HEK293T (cell line): Measurements from ENCODE around the gene NPHP4.
A peak's percentile ranks its signal among the peaks of the same experiment; 100 is the strongest.

Experiments
- CTCF ChIA-PET: fragments of 350-600 bp; formaldehyde crosslinking; extraction: SDS; loops from one replicate; lab custom pipeline; 2021; ENCODE audit warnings: antibody characterized with exemption, inconsistent platforms; lab: Yijun Ruan, JAX
- POLR2A ChIA-PET: fragments of 350-600 bp; formaldehyde crosslinking; extraction: SDS; loops from one replicate; lab custom pipeline; 2020; ENCODE audit warnings: antibody characterized with exemption, inconsistent platforms; lab: Yijun Ruan, JAX
- DNase-seq: peaks from one replicate; pipeline ENCODE4 v3.0.0; 2012; ENCODE audit warnings: mixed read lengths; ENCODE audit errors: extremely low spot score
- ARNT ChIP-seq: fragments of 450-650 bp; IDR thresholded peaks from 2 replicates; pipeline ENCODE4 v1.6.1; 2017; ENCODE audit warnings: mild to moderate bottlenecking
- BHLHE40 ChIP-seq: fragments of 450-650 bp; IDR thresholded peaks from 2 replicates; pipeline ENCODE4 v1.6.1; 2016; ENCODE audit warnings: mild to moderate bottlenecking, moderate library complexity, borderline replicate concordance
- CTBP1 ChIP-seq: fragments of 450-650 bp; IDR thresholded peaks from 2 replicates; pipeline ENCODE4 v1.6.1; 2016; ENCODE audit warnings: borderline replicate concordance
- ELF4 ChIP-seq: fragments of 450-650 bp; IDR thresholded peaks from 2 replicates; pipeline ENCODE4 v1.6.1; 2017; ENCODE audit warnings: antibody characterized with exemption
- FOXA1 ChIP-seq: fragments of 450-650 bp; IDR thresholded peaks from 2 replicates; pipeline ENCODE4 v1.6.1; 2016; ENCODE audit warnings: mild to moderate bottlenecking
- FOXK2 ChIP-seq: fragments of 450-650 bp; IDR thresholded peaks from 2 replicates; pipeline ENCODE4 v1.6.1; 2016; ENCODE audit warnings: mild to moderate bottlenecking
- FOXM1 ChIP-seq: fragments of 450-650 bp; IDR thresholded peaks from 2 replicates; pipeline ENCODE4 v1.6.1; 2017; ENCODE audit warnings: mild to moderate bottlenecking, borderline replicate concordance
- HDGF ChIP-seq: fragments of 450-650 bp; IDR thresholded peaks from 2 replicates; pipeline ENCODE4 v1.6.1; 2017; ENCODE audit warnings: antibody characterized with exemption, borderline replicate concordance
- L3MBTL2 ChIP-seq: fragments of 450-650 bp; conservative IDR thresholded peaks from 2 replicates; pipeline ENCODE4 v1.6.1; 2016; ENCODE audit warnings: mild to moderate bottlenecking
- LEF1 ChIP-seq: fragments of 450-650 bp; IDR thresholded peaks from 2 replicates; pipeline ENCODE4 v1.6.1; 2017; ENCODE audit warnings: mild to moderate bottlenecking, borderline replicate concordance
- NFRKB ChIP-seq: fragments of 450-650 bp; IDR thresholded peaks from 2 replicates; pipeline ENCODE4 v1.6.1; 2016; ENCODE audit warnings: mild to moderate bottlenecking, moderate library complexity
- PKNOX1 ChIP-seq: fragments of 450-650 bp; IDR thresholded peaks from 2 replicates; pipeline ENCODE4 v1.6.1; 2016
- SP1 ChIP-seq: fragments of 450-650 bp; IDR thresholded peaks from 2 replicates; pipeline ENCODE4 v1.6.1; 2017
- SUZ12 ChIP-seq: fragments of 450-650 bp; IDR thresholded peaks from 2 replicates; pipeline ENCODE4 v1.6.1; 2016; ENCODE audit warnings: mild to moderate bottlenecking
- TARDBP ChIP-seq: fragments of 450-650 bp; IDR thresholded peaks from 2 replicates; pipeline ENCODE4 v1.6.1; 2016
- ZNF384 ChIP-seq: fragments of 450-650 bp; IDR thresholded peaks from 2 replicates; pipeline ENCODE4 v1.6.1; 2016

NPHP4 gene

GRCh38 chr1:5934058-5934884 lies 58.0 kb downstream of the NPHP4 start:
- TF ChIP-seq SP1 (no peak), L3MBTL2 (no peak), FOXM1 (no peak), PKNOX1 (no peak), NFRKB (no peak), ZNF384 (no peak), ARNT (no peak), FOXA1 (no peak), FOXK2 (no peak), ELF4 (no peak), SUZ12 (no peak), LEF1 (no peak), BHLHE40 (no peak), TARDBP (no peak), HDGF (no peak), CTBP1 (no peak)
- ChIA-PET CTCF (no interaction called here), POLR2A (no interaction called here)
- DNase-seq, result no peak

DNA sequence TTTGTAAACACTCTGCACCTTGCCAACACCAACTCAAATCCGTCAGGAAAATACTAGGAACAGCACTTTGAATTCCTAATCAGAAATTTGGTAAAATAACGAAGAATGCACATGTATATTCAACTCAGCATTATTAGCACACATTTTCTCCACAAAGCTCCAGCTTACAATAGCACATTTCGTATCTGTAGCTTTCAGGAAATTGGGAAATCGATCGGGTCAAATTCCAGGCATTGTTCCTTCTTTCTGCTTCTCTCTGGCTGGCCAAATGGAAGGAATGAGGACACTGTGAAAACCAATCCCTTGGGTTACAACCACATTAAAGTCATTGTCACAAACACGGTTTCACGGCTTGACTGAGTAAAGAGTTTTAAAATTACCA lies 58.6 kb downstream of the NPHP4 start:
- no peak for DNase-seq
- ChIA-PET CTCF (no interaction called here), POLR2A (interaction anchor here (0.5 kb wide), 1 partner anchor 398 kb away, joined by 3 read pairs; no protein-coding TSS in a partner anchor)
- TF ChIP-seq SUZ12, result no peak
- TF ChIP-seq ELF4, result no peak
- no peak for TF ChIP-seq ZNF384
- TF ChIP-seq CTBP1, result no peak
- no peak for TF ChIP-seq BHLHE40
- TF ChIP-seq ARNT, result no peak
- no peak for TF ChIP-seq SP1
- no peak for TF ChIP-seq TARDBP
- TF ChIP-seq FOXA1, result no peak
- no peak for TF ChIP-seq FOXM1
- no peak for TF ChIP-seq NFRKB
- TF ChIP-seq PKNOX1, result no peak
- TF ChIP-seq HDGF, result no peak

GRCh38 chr1:5933050-5933449 lies 59.2 kb downstream of the NPHP4 start:
- ChIA-PET CTCF (no interaction called here), POLR2A (interaction anchor here (0.5 kb wide), 1 partner anchor 397 kb away, joined by 3 read pairs; no protein-coding TSS in a partner anchor)
- no peak for DNase-seq
- no peak for TF ChIP-seq TARDBP
- no peak for TF ChIP-seq SP1
- no peak for TF ChIP-seq PKNOX1
- TF ChIP-seq FOXA1, result no peak
- TF ChIP-seq BHLHE40, result no peak
- no peak for TF ChIP-seq LEF1
- TF ChIP-seq FOXM1, result no peak

GRCh38 chr1:5928714-5929400 lies 63.4 kb downstream of the NPHP4 start:
- no peak for TF ChIP-seq SP1
- peak; percentile 72 for TF ChIP-seq PKNOX1
- no peak for TF ChIP-seq ELF4
- DNase-seq, result no peak
- ChIA-PET CTCF (no interaction called here), POLR2A (no interaction called here)

DNA sequence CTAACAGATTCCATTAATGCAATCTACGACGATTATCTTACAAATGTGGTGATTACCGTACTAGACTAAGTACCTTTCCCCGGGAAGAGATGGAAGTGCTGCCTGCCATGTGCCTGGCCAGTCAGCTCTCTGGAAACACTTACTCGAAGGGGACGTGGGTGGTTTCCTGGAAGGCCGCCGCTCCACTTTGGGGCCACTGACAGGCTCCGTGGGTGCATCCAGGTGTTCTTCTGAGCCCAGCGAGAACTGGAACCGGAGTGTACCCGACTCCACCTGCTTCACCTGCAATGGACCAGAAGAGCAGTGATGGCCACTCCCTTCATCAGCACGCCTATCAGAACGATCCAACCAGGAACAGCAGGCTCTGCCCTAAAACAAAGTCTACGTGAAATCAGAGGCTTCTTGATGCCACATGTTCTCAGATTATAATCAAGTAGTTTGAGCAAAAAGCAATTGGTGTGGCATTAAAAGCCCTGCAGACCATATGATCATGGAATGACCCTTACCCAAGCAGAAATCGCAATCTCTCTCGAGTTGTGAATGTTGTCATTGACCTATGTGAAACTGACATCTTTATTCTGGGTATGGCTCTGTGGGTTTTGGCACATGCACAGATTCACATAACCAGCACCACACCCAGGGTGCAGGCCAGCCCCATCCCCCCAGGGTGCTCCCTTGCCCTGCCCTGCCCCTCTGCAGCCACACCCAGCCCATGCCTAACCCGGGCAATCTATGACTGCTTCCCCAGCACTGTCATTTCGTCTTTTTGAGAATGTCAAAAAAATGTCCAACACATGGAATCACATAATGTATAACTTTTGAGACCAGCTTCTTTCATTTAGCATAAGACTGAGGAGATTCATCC lies 64.5 kb downstream of the NPHP4 start:
- CTCF ChIA-PET, result no interaction called here
- POLR2A ChIA-PET, result no interaction called here
- no peak for TF ChIP-seq BHLHE40
- no peak for TF ChIP-seq FOXK2
- no peak for TF ChIP-seq L3MBTL2
- no peak for TF ChIP-seq FOXA1
- no peak for TF ChIP-seq PKNOX1
- TF ChIP-seq HDGF, result no peak
- no peak for TF ChIP-seq SUZ12
- TF ChIP-seq NFRKB, result no peak
- TF ChIP-seq ELF4, result no peak
- no peak for TF ChIP-seq FOXM1
- TF ChIP-seq ZNF384, result no peak
- no peak for TF ChIP-seq TARDBP
- no peak for TF ChIP-seq SP1
- no peak for TF ChIP-seq ARNT
- no peak for TF ChIP-seq LEF1
- no peak for TF ChIP-seq CTBP1
- DNase-seq, result no peak
